GM23338 (cell line): ENCODE measurements around the gene EPHA7. TPM values are rescaled to one million over a fixed set of nuclear protein-coding genes. Genes with fewer than 3 reads are reported as not detected.

Source experiments
- ATAC-seq: fragments of 200-7000 bp; cut with Tn5 transposase; 3 replicates; pipeline ENCODE4 v1.9.1; 2020
- DNase-seq: peaks from one replicate; pipeline ENCODE4 v3.0.0-alpha.2; 2015; ENCODE audit warnings: low spot score
- H2AFZ ChIP-seq: fragments of 200-600 bp; sonication (generic); 2 replicates; pipeline ENCODE4 v1.8.0; 2016; ENCODE audit warnings: antibody characterized with exemption, mild to moderate bottlenecking, moderate library complexity
- H3F3A ChIP-seq: fragments of 200-600 bp; sonication (generic); replicated peaks from 2 replicates; pipeline ENCODE4 v1.8.0; 2017; ENCODE audit warnings: antibody characterized with exemption, mixed run types, low read depth
- H3K27ac ChIP-seq: fragments of 200-600 bp; sonication (generic); 2 replicates; pipeline ENCODE4 v1.6.1; 2016; ENCODE audit warnings: low read depth
- H3K27me3 ChIP-seq: fragments of 200-600 bp; sonication (generic); 2 replicates; pipeline ENCODE4 v1.8.0; 2016; ENCODE audit warnings: mild to moderate bottlenecking, mixed run types, moderate library complexity; ENCODE audit not compliant: insufficient read depth
- H3K36me3 ChIP-seq: fragments of 200-600 bp; sonication (generic); 2 replicates; pipeline ENCODE4 v1.8.0; 2016; ENCODE audit warnings: mild to moderate bottlenecking; ENCODE audit not compliant: insufficient read depth
- H3K4me1 ChIP-seq: fragments of 200-600 bp; sonication (generic); 2 replicates; pipeline ENCODE4 v1.8.0; 2016; ENCODE audit warnings: mild to moderate bottlenecking, moderate library complexity; ENCODE audit not compliant: insufficient read depth
- H3K4me2 ChIP-seq: fragments of 200-600 bp; sonication (generic); 2 replicates; pipeline ENCODE4 v1.7.1; 2017; ENCODE audit warnings: mixed run types
- H3K4me3 ChIP-seq: fragments of 200-600 bp; sonication (generic); 2 replicates; pipeline ENCODE4 v1.6.1; 2016; ENCODE audit warnings: mixed run types
- H3K79me2 ChIP-seq: fragments of 200-600 bp; sonication (generic); replicated peaks from 2 replicates; pipeline ENCODE4 v1.8.0; 2017; ENCODE audit warnings: mild to moderate bottlenecking; ENCODE audit not compliant: insufficient read depth
- H3K9me2 ChIP-seq: fragments of 200-600 bp; sonication (generic); 2 replicates; pipeline ENCODE4 v1.8.0; 2017; ENCODE audit not compliant: insufficient read depth
- H4K20me1 ChIP-seq: fragments of 200-600 bp; sonication (generic); replicated peaks from 2 replicates; pipeline ENCODE4 v1.8.0; 2017; ENCODE audit warnings: mild to moderate bottlenecking; ENCODE audit not compliant: insufficient read depth
- H3K27ac Mint-ChIP-seq: 2 replicates; pipeline ENCODE4 v1.8.0; 2020; ENCODE audit warnings: inconsistent platforms, mild to moderate bottlenecking, moderate library complexity, mixed read lengths
- H3K27me3 Mint-ChIP-seq: 3 replicates; pipeline ENCODE4 v1.8.0; 2022; ENCODE audit warnings: low read depth, mild to moderate bottlenecking, moderate library complexity, mixed read lengths, inconsistent platforms; ENCODE audit not compliant: insufficient read depth, poor library complexity
- H3K36me3 Mint-ChIP-seq: 3 replicates; pipeline ENCODE4 v1.8.0; 2021; ENCODE audit warnings: low read depth, mild to moderate bottlenecking, inconsistent platforms, moderate library complexity, mixed read lengths
- H3K4me1 Mint-ChIP-seq: 3 replicates; pipeline ENCODE4 v1.8.0; 2020; ENCODE audit warnings: mild to moderate bottlenecking, inconsistent platforms, mixed read lengths
- H3K4me3 Mint-ChIP-seq: 3 replicates; pipeline ENCODE4 v1.8.0; 2021; ENCODE audit warnings: moderate library complexity, mild to moderate bottlenecking, inconsistent platforms, mixed read lengths
- H3K9me3 Mint-ChIP-seq: 3 replicates; pipeline ENCODE4 v1.8.0; 2020; ENCODE audit warnings: moderate library complexity, mild to moderate bottlenecking, inconsistent platforms, mixed read lengths
- CREB1 ChIP-seq: fragments of 250-450 bp; sonication (Bioruptor Pico); IDR thresholded peaks from 2 replicates; pipeline ENCODE4 v1.5.0; 2020; ENCODE audit warnings: low read depth, mild to moderate bottlenecking, moderate library complexity
- NANOG ChIP-seq: IDR thresholded peaks from 2 replicates; pipeline ENCODE4 v1.6.1; 2016; ENCODE audit warnings: antibody characterized with exemption, borderline replicate concordance
- POLR2AphosphoS5 ChIP-seq: IDR thresholded peaks from 2 replicates; pipeline ENCODE4 v1.6.1; 2016; ENCODE audit warnings: antibody characterized with exemption, low read depth
- STAT1 ChIP-seq: IDR thresholded peaks from one replicate; pipeline ENCODE4 v1.6.1; 2016; ENCODE audit warnings: antibody characterized with exemption; ENCODE audit not compliant: unreplicated experiment
- ZNF114 ChIP-seq: fragments of 250-450 bp; sonication (Bioruptor Pico); IDR thresholded peaks from 2 replicates; pipeline ENCODE4 v1.5.0; 2020; ENCODE audit warnings: mild to moderate bottlenecking, moderate library complexity
- polyA plus RNA-seq: library from polyadenylated mRNA; unstranded; fragments of >200 nt; fragmentation: Nextera tagmentation; extraction: Ambion mirVana; gene quantifications from 2 replicates; pipeline ENCODE4 v1.2.1, GENCODE V29; 2016
- total RNA-seq: library from RNA; depleted of rRNA; stranded (reverse); fragments of >200 nt; shearing (Covaris generic); gene quantifications from 2 replicates; pipeline ENCODE4 v1.2.3, GENCODE V29; 2014
- TF ChIP-seq, protein P1 (sequence below): fragments of 250-450 bp; sonication (Bioruptor Pico); IDR thresholded peaks from 2 replicates; pipeline ENCODE4 v1.5.0; 2020; ENCODE audit warnings: mild to moderate bottlenecking, moderate library complexity
- TF ChIP-seq, protein P2 (sequence below), 2 experiments: fragments of 200-600 bp in 1 of 2; sonication (generic) in 1 of 2; conservative IDR thresholded peaks; 2 replicates each; pipeline versions ENCODE4 v1.5.1 to v1.6.1; 2016 to 2017; ENCODE audit warnings: antibody characterized with exemption in 2 of 2, low read depth in 2 of 2, mild to moderate bottlenecking in 2 of 2, moderate library complexity in 1 of 2

Gene EPHA7
- total and polyA plus RNA-seq, 2 experiments from 2014 or later, result 3.3 to 7.3 TPM

DNA sequence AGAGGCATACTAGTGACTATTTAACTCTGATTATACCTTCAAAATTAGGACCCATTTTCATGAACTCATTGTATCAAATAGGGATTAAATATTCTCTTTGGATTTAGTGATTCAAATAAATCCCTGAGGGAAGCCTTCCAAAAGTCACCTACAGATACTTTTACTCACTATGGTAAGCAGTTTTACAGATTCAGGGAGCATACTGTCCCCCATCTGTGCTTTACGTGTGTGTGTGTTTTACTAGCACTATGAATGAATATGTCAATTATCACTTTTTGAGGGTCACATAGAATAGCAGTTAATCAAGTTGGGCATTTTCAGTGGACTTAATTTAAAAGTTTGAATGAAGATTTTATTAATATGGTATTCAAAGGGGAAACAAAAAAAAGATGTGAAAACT is 96.7 kb downstream of the EPHA7 start (continued):
- TF ChIP-seq, protein P1, sequence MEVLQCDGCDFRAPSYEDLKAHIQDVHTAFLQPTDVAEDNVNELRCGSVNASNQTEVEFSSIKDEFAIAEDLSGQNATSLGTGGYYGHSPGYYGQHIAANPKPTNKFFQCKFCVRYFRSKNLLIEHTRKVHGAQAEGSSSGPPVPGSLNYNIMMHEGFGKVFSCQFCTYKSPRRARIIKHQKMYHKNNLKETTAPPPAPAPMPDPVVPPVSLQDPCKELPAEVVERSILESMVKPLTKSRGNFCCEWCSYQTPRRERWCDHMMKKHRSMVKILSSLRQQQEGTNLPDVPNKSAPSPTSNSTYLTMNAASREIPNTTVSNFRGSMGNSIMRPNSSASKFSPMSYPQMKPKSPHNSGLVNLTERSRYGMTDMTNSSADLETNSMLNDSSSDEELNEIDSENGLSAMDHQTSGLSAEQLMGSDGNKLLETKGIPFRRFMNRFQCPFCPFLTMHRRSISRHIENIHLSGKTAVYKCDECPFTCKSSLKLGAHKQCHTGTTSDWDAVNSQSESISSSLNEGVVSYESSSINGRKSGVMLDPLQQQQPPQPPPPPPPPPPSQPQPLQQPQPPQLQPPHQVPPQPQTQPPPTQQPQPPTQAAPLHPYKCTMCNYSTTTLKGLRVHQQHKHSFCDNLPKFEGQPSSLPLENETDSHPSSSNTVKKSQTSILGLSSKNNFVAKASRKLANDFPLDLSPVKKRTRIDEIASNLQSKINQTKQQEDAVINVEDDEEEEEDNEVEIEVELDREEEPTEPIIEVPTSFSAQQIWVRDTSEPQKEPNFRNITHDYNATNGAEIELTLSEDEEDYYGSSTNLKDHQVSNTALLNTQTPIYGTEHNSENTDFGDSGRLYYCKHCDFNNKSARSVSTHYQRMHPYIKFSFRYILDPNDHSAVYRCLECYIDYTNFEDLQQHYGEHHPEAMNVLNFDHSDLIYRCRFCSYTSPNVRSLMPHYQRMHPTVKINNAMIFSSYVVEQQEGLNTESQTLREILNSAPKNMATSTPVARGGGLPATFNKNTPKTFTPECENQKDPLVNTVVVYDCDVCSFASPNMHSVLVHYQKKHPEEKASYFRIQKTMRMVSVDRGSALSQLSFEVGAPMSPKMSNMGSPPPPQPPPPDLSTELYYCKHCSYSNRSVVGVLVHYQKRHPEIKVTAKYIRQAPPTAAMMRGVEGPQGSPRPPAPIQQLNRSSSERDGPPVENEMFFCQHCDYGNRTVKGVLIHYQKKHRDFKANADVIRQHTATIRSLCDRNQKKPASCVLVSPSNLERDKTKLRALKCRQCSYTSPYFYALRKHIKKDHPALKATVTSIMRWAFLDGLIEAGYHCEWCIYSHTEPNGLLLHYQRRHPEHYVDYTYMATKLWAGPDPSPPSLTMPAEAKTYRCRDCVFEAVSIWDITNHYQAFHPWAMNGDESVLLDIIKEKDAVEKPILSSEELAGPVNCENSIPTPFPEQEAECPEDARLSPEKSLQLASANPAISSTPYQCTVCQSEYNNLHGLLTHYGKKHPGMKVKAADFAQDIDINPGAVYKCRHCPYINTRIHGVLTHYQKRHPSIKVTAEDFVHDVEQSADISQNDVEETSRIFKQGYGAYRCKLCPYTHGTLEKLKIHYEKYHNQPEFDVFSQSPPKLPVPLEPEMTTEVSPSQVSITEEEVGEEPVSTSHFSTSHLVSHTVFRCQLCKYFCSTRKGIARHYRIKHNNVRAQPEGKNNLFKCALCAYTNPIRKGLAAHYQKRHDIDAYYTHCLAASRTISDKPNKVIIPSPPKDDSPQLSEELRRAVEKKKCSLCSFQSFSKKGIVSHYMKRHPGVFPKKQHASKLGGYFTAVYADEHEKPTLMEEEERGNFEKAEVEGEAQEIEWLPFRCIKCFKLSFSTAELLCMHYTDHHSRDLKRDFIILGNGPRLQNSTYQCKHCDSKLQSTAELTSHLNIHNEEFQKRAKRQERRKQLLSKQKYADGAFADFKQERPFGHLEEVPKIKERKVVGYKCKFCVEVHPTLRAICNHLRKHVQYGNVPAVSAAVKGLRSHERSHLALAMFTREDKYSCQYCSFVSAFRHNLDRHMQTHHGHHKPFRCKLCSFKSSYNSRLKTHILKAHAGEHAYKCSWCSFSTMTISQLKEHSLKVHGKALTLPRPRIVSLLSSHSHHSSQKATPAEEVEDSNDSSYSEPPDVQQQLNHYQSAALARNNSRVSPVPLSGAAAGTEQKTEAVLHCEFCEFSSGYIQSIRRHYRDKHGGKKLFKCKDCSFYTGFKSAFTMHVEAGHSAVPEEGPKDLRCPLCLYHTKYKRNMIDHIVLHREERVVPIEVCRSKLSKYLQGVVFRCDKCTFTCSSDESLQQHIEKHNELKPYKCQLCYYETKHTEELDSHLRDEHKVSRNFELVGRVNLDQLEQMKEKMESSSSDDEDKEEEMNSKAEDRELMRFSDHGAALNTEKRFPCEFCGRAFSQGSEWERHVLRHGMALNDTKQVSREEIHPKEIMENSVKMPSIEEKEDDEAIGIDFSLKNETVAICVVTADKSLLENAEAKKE (CRISPR knock-in tag), result no peak
- TF ChIP-seq POLR2AphosphoS5, result no peak
- TF ChIP-seq, protein P2, sequence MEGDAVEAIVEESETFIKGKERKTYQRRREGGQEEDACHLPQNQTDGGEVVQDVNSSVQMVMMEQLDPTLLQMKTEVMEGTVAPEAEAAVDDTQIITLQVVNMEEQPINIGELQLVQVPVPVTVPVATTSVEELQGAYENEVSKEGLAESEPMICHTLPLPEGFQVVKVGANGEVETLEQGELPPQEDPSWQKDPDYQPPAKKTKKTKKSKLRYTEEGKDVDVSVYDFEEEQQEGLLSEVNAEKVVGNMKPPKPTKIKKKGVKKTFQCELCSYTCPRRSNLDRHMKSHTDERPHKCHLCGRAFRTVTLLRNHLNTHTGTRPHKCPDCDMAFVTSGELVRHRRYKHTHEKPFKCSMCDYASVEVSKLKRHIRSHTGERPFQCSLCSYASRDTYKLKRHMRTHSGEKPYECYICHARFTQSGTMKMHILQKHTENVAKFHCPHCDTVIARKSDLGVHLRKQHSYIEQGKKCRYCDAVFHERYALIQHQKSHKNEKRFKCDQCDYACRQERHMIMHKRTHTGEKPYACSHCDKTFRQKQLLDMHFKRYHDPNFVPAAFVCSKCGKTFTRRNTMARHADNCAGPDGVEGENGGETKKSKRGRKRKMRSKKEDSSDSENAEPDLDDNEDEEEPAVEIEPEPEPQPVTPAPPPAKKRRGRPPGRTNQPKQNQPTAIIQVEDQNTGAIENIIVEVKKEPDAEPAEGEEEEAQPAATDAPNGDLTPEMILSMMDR (conservative IDR thresholded peaks at IDR 0.05; ENCODE audit: low read depth in 2 of 2), result no peak
- TF ChIP-seq NANOG, result no peak
- TF ChIP-seq STAT1, result no peak
- TF ChIP-seq CREB1 (CRISPR knock-in tag), result no peak
- no peak for TF ChIP-seq ZNF114 (CRISPR knock-in tag)

DNA sequence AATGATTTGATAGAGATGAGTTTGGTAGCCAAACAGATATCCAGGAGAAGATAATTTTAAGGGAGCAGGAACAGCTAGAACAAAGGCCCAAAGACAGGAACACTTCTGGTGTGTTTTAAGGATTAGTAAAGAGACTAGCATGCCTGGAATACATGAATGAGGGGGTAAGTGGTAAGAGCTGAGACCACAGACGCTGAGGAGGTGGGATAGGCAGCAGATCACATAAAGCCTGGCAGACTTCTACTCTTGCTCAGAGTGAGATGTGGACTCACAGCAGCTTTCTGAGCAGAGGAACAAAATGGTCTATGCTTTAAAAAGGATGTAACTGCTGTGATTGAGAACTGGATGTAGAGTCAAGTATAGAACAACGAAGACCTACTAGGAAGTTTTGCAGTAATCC is 100.1 kb downstream of the EPHA7 start:
- no peak for DNase-seq
- no peaks in the 10 kb centered on the region for H3K4me1 ChIP-seq
- no peaks in the 10 kb centered on the region for H3K9me2 ChIP-seq
- H3F3A ChIP-seq, result no peaks in the 10 kb centered on the region
- H3K79me2 ChIP-seq, result no peaks in the 10 kb centered on the region
- Mint-ChIP-seq H3K27ac (no peak overlapping the region; the same call in 1 of the 2 replicates), H3K27me3 (no peaks in the 10 kb centered on the region), H3K9me3 (no peaks in the 10 kb centered on the region), H3K36me3 (no peaks in the 10 kb centered on the region), H3K4me1 (no peaks in the 10 kb centered on the region; the same call in 2 of the 3 replicates), H3K4me3 (no peak overlapping the region)
- H3K4me3 ChIP-seq, result no peak overlapping the region
- no peak overlapping the region for H3K27ac ChIP-seq
- no peak for ATAC-seq
- TF ChIP-seq NANOG (no peak), CREB1 (CRISPR knock-in tag) (no peak)
- H3K4me2 ChIP-seq, result no peak overlapping the region
- no peaks in the 10 kb centered on the region for H4K20me1 ChIP-seq
- no peak overlapping the region for H2AFZ ChIP-seq
- H3K27me3 ChIP-seq, result no peaks in the 10 kb centered on the region
- H3K36me3 ChIP-seq, result no peaks in the 10 kb centered on the region
